Measurements from ENCODE around the gene EEF1AKMT3.

Gene EEF1AKMT3

GRCh38 chr12:57772429-57773322 is at the start of gene EEF1AKMT3:
EEF1AKMT3 (plus strand) TSS chr12:57772614; CDS start chr12:57772725, 111 bp downstream.
- DNase-seq (ENCODE audit: low read depth in 2 of 2) = peak in 1 of 2 experiments; percentile 41

DNA sequence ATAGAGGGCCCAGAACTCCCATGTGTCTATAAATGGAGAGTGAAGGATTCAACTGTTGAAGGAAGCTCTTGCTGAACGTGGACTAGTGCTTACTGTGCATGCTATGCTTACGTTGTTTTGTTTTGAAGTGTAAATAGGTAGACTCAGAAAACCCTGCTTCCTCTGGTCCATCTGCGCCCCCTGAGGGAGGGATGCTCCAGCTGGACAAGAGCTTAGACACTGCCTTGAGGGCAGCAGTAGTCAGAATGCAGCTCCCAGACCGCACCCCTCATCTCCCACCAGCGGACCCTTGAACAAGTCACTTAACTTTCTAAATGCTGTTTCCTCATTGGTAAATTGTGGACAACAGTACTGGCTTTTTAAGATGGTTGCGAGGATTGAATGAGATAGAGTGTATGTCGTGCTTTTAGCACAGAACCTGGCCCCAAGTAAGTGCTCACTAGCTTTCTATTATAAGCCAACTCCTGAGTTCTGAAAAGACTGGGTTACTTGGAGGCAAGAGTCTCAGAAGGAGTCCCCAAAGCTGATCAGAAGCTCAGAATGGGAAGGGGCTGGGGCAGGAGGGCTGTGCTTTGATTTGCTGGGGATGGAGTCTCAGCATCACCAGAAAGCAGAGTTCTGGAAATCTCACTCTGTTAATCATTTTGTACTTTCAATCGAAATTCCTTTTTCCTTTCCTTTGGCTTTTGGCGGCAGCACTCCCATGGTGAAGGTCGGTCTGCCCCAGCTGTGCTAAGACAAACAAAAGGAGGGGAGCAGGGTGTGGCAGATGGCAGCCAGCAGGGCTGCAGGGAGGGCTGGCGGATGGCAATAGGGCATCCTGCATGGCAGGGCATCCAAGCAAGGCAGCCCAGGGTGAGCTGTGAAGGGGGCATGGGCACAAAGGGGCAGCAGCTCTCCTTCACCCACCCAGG is 49.4 kb upstream of the EEF1AKMT3 start:
- DNase-seq (ENCODE audit: low read depth in 2 of 2) = no peak

- no peak for DNase-seq (ENCODE audit: low read depth in 2 of 2)
Measured at GRCh38 chr12:57723630-57723962, 48.8 kb upstream of the EEF1AKMT3 start.

DNA sequence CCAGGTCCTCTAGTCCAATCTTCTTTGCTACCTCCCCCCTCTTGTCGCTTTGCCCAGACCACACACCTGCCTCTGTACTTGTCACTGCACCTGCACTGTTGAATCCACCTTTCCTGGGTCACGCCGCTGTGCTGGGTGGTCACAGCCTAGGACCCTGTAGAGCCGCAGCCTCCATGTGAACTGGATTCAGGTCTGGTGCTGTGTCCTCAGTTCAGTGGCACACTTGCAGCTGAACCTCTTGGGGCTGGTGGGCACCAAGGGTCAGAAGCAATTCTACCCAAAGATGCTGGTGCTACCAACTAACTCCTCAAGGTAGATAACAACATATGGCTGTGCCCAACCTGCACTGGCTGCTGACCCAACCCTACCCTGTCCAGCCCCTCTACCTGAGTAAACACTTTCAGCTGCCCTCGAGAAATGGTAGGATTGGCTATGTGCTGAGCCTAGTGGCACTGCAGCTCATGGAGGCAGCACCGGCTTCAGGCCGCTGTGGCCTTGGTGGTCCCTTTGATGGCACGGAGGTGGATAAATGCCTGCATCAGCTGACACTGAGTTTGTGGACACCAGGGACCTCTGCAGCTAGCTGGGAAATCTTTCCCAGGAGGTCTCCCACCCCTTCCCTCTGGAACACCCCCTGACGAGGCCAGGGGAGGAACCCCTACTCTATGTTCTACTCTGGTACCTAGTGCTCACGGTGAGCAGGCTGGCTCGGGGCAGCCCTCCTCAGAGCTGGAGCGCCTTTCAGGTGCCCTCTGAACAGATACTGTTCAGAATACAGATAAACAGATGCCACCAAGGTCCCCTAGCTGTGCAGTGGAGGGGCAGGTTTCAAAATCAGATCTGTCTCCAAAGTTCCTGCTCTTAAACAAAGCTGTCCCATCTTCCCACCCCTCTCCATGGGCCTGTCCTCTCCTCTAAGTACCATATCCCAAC is 48.1 kb upstream of the EEF1AKMT3 start:
- no peak for DNase-seq (ENCODE audit: low read depth in 2 of 2)

- DNase-seq (ENCODE audit: low read depth in 2 of 2) = no peak
Measured at GRCh38 chr12:57724936-57725740, 47.3 kb upstream of the EEF1AKMT3 start.

DNA sequence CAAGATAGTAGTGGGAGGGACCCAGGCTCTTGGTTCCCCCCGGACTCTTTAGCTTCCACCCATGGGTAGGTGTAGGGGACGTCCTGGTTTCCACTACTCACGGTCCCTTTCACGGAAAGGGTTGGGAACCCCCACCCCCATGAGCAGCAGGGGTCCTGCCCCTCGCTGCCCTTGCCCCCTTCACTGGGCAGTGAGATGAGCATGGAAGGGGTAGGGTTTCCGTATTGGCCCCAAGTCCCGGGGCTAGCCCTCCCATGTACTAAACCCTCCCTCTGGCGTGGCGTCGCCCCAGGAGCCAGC is 46.6 kb upstream of the EEF1AKMT3 start:
- DNase-seq (ENCODE audit: low read depth in 2 of 2) = no peak

DNA sequence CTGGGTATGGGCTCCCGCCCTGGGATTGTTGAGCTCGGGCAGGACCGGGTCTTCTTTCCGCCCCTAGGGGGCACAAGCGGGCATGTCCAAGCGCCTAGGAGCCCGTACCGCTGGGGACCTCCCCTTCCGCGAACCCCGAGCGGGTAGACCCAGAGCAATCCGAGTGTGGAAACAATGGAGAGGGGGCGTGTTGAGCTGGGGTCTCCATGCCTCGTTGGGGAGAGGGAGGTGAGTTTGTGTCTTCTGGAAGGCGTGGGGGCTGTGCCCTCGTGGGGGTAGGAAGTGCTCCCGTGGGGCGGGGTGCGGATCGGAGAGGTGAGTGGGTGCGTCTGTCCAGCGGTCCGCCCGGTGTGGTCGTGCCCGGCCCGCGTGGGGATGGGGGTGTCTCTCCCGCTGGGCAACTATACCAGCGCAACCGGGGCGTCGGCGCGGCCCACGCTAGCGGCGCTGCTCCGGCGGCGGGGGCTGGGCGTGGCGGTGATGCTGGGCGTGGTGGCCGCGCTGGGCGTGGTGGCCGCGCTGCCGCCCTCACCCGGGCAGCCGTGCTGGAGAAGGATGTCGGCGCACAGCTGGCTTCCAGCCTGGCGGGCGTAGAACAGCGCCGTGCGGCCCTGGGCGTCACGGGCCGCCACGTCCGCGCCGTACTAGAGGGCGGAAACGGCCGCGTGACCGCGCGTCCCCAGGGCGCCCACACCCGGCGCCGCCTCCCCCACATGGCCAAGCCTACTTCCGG is 46.1 kb upstream of the EEF1AKMT3 start:
- no peak for DNase-seq (ENCODE audit: low read depth in 2 of 2)

- no peak for DNase-seq (ENCODE audit: low read depth in 2 of 2)
Measured at GRCh38 chr12:57726884-57727757, 45.3 kb upstream of the EEF1AKMT3 start.

- no peak for DNase-seq (ENCODE audit: low read depth in 2 of 2)
Measured at GRCh38 chr12:57727758-57728395, 44.5 kb upstream of the EEF1AKMT3 start.

GRCh38 chr12:57729321-57729844 is 43.0 kb upstream of the EEF1AKMT3 start:
- DNase-seq (ENCODE audit: low read depth in 2 of 2) = no peak

- no peak for DNase-seq (ENCODE audit: low read depth in 2 of 2)
Measured at GRCh38 chr12:57730336-57731067, 41.9 kb upstream of the EEF1AKMT3 start.

DNA sequence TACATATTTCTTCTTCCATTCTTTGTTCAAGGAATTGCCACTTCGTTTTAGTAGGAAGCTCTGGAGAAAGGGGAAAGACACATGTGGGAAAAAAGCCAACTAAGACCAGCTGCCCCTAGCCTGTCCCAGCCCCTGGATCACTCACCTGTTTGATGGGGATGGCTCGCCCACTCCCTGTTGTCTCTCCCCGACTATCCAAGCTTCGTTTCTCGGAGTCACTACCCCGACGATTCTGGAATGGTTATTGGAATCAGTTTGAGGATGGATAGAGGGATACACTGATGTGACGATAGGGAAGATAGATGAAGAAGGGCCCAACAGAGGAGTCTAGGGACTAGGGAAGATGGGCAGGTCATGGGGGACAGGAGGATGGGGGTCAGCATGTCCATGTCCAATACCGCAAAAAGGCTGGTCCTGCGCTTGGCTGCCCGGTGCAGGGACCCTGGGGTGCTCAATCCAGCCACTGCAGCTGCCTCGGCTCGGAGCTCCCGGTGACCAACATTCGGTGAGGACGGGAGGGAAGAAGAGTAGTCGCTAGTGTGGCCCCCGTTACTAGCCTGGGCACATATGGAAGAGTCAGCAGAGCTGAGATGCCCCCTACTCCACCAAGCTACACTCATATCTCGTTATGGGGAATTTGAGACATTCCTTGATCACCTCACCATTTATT is 40.9 kb upstream of the EEF1AKMT3 start:
- no peak for DNase-seq (ENCODE audit: low read depth in 2 of 2)

- no peak for DNase-seq (ENCODE audit: low read depth in 2 of 2)
Measured at GRCh38 chr12:57732270-57732669, 40.1 kb upstream of the EEF1AKMT3 start.

DNA sequence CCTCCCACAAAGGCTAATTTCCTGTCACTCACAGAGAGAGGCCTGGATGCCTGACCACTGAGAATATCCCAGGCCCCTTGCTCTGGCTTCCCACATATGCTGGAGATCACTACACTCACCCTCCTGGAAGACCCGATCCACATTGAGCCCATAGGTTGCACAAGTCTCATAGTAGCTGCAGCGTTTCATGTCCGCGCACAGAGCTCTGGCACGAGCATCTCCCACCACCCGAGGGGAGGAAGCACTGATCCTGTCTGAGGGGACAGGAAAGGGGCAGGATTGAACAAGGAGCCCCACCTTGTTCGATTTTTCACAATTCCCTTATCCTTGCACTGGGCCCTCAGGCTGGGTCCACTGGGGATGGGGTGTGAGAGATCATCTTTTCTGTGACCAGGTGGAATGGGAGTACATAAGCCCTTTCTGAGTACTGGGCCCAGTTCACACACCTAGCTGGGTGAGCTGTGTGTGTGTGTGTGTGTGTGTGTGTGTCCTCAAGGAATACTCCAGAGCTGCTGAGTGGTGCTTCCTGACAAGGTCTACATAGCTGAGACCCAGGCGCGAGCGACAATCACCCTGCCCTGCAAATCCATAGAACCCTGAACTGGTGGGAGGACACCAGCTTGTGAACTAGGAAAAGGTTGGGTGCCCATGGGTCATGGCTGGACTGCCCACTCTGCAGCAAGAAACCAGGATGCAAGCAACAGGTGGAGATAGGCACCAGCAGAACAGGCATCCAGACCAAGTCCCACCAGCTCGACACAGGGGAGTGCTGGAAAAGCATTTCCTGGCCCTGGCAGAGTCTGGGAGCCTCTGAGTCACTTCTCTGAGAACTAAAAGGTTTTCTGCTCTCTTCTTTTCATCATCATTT is 39.5 kb upstream of the EEF1AKMT3 start:
- DNase-seq (ENCODE audit: low read depth in 2 of 2) = no peak

GRCh38 chr12:57733928-57734327 is 38.5 kb upstream of the EEF1AKMT3 start:
- DNase-seq (ENCODE audit: low read depth in 2 of 2) = no peak

GRCh38 chr12:57734591-57734990 is 37.8 kb upstream of the EEF1AKMT3 start:
- DNase-seq (ENCODE audit: low read depth in 2 of 2) = no peak
